Measurements from ENCODE around the gene MTX1. TPM values are rescaled to one million over a fixed set of nuclear protein-coding genes. Genes with fewer than 3 reads are reported as not detected.
"Not testable (repeated sequence)": the region's sequence is repeated elsewhere in the genome, so short reads cannot be mapped to it uniquely, and the experiment has no call there.

MTX1 gene, protein sequence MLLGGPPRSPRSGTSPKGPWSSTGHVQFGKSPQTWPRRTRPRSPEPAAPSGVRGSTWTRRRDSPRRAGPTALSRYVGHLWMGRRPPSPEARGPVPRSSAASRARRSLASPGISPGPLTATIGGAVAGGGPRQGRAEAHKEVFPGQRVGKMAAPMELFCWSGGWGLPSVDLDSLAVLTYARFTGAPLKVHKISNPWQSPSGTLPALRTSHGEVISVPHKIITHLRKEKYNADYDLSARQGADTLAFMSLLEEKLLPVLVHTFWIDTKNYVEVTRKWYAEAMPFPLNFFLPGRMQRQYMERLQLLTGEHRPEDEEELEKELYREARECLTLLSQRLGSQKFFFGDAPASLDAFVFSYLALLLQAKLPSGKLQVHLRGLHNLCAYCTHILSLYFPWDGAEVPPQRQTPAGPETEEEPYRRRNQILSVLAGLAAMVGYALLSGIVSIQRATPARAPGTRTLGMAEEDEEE
- polyA plus RNA-seq = 10 to 100 TPM; 40.0 to 72.2 (median 49.4) TPM
- long read RNA-seq, donor 1 = 0 reads
- long read RNA-seq, donor 2, transcript MTX1-202 (8 exons, 1,632 nt) = major isoform, 7 of 9 reads
- long read RNA-seq, donor 2, partial matches to known transcripts = 0 of 9 reads
- long read RNA-seq, donor 2, other reads (novel, unspliced or antisense) = 0 of 9 reads
- long read RNA-seq, donor 3, transcript MTX1-202 (8 exons, 1,632 nt) = major isoform, 7 of 14 reads
- long read RNA-seq, donor 3, partial matches to known transcripts = 6 of 14 reads
- long read RNA-seq, donor 3, other reads (novel, unspliced or antisense) = 0 of 14 reads
- long read RNA-seq, donor 4 = 0 reads
- long read RNA-seq, donor 5, partial matches to known transcripts = 0 of 2 reads
- long read RNA-seq, donor 5, other reads (novel, unspliced or antisense) = 0 of 2 reads
- long read RNA-seq, donor 6, transcript MTX1-202 (8 exons, 1,632 nt) = major isoform, 7 of 7 reads
- long read RNA-seq, donor 6, partial matches to known transcripts = 0 of 7 reads
- long read RNA-seq, donor 6, other reads (novel, unspliced or antisense) = 0 of 7 reads
- long read RNA-seq, donor 7 = 0 reads
- long read RNA-seq, donor 8 = 0 reads
- long read RNA-seq, donor 9, partial matches to known transcripts = 0 of 1 reads
- long read RNA-seq, donor 9, other reads (novel, unspliced or antisense) = 0 of 1 reads
- long read RNA-seq, donor 10, transcript MTX1-202 (8 exons, 1,632 nt) = major isoform, 14 of 15 reads
- long read RNA-seq, donor 10, partial matches to known transcripts = 0 of 15 reads
- long read RNA-seq, donor 10, other reads (novel, unspliced or antisense) = 0 of 15 reads

DNA sequence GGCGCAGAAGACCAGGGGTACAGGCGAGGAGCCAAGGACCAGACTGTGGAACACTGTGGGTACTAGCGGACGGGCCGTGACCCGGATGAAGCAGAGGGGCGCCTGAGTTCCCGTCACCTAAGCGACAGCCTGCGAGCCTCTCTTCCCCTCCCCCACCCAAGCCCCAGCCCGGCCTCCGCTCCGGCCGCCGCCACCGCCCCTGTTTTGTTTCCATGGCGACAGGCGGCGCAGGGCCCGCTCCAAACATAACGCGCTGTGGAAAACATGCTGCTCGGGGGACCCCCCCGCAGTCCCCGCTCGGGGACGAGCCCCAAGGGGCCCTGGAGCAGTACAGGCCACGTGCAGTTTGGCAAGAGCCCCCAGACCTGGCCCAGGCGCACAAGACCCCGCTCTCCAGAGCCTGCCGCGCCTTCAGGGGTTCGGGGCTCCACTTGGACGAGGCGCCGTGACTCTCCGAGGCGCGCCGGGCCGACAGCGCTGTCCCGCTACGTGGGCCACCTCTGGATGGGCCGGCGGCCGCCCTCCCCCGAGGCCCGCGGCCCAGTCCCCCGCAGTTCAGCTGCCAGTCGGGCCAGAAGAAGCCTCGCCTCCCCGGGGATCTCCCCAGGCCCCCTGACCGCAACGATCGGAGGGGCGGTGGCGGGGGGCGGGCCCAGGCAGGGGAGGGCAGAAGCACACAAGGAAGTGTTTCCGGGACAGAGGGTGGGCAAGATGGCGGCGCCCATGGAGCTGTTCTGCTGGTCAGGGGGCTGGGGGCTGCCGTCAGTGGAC is at the start of gene MTX1:
Gene MTX1, plus strand, starts transcription at position 155 of the 771 bp plus-strand sequence. Its CDS starts 110 bp downstream, at position 265.
- peak; percentile 74 to 93 for DNase-seq
- Histone ChIP-seq H3K4me3 (ENCODE audit: low read depth in 1 of 3, low read length in 3 of 3) (peak within 1 kb of the TSS; percentile 62 to 86 (median 79)), H3K9me3 (ENCODE audit: control insufficient read depth in 2 of 2, insufficient read depth in 1 of 2, low read depth in 1 of 2, low read length in 1 of 2) (no peaks in the 10 kb centered on the region), H3K27ac (ENCODE audit: low read depth in 1 of 3, low read length in 2 of 3) (peak within 1 kb of the TSS; percentile 84 to 100 (median 98)), H3K4me1 (ENCODE audit: control insufficient read depth in 3 of 3, insufficient read depth in 2 of 3, low read depth in 1 of 3, low read length in 2 of 3) (peaks cover 0 to 22% (median 8%) of the 10 kb centered on the region in 3 donors), H3K36me3 (ENCODE audit: control insufficient read depth in 3 of 3, insufficient read depth in 2 of 3, low read depth in 1 of 3, low read length in 3 of 3) (peaks cover 0 to 22% (median 0%) of the 10 kb centered on the region in 3 donors), H3K27me3 (ENCODE audit: control insufficient read depth in 3 of 3, insufficient read depth in 3 of 3, low read length in 3 of 3) (no peaks in the 10 kb centered on the region)
- FAIRE-seq = no peak
- WGBS, 3 donors = 0% methylated on average over 43 to 64 of the region's 64 CpGs

DNA sequence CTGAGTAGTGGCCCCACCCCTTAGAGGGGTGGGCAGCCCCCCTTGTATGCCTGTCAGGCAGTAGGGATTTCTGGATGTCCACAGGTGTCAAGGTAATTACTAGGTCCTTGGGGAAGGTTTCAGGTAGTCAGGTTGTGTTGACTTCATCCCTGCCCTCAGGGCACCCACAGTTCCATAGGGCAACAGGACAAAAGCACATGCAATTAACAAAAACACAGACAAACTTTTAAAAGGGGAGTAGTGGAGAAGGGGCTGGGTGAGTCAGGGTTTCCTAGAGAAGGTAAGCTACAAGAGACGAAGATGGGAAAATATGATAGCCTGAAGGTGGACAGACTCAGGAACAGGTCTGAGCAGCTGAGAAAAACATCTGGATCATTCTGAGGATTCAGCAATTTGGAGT is 49.5 kb upstream of the MTX1 start:
- H3K36me3 ChIP-seq (ENCODE audit: control insufficient read depth in 3 of 3, insufficient read depth in 2 of 3, low read depth in 1 of 3, low read length in 3 of 3) = no peaks in the 10 kb centered on the region
- no peaks in the 10 kb centered on the region for H3K4me1 ChIP-seq (ENCODE audit: control insufficient read depth in 3 of 3, insufficient read depth in 2 of 3, low read depth in 1 of 3, low read length in 2 of 3)
- FAIRE-seq (no peak), DNase-seq (no peak)
- H3K27ac ChIP-seq (ENCODE audit: low read depth in 1 of 3, low read length in 2 of 3) = no peak overlapping the region
- no peaks in the 10 kb centered on the region for H3K27me3 ChIP-seq (ENCODE audit: control insufficient read depth in 3 of 3, insufficient read depth in 3 of 3, low read length in 3 of 3)
- H3K9me3 ChIP-seq (ENCODE audit: control insufficient read depth in 2 of 2, insufficient read depth in 1 of 2, low read depth in 1 of 2, low read length in 1 of 2) = no peaks in the 10 kb centered on the region
- 71 to 90% (median 76%) methylated on average over 1 of the region's 1 CpG for WGBS, 3 donors
- H3K4me3 ChIP-seq (ENCODE audit: low read depth in 1 of 3, low read length in 3 of 3) = no peak overlapping the region

DNA sequence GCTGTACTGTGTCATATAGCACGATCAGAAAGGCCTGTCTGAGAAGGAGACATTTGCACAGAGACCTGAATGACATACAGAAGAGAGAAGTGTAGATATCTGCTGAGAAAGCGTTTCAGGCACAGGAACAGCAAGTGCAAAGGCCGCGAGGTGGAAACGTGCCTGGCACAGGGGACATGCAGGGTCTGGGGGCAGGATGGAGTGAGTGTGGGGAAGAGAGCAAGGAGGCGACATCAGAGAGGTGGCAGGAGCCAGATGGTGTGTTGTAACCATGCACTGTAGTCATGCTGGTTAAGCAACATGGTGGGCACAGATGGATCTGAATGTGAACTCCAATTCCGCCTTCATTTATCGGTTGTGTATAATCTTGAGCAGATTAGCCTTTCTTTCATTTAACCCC is 48.4 kb upstream of the MTX1 start:
- Histone ChIP-seq H3K36me3 (ENCODE audit: control insufficient read depth in 3 of 3, insufficient read depth in 2 of 3, low read depth in 1 of 3, low read length in 3 of 3) (no peaks in the 10 kb centered on the region), H3K4me3 (ENCODE audit: low read depth in 1 of 3, low read length in 3 of 3) (no peak overlapping the region), H3K4me1 (ENCODE audit: control insufficient read depth in 3 of 3, insufficient read depth in 2 of 3, low read depth in 1 of 3, low read length in 2 of 3) (no peaks in the 10 kb centered on the region), H3K27ac (ENCODE audit: low read depth in 1 of 3, low read length in 2 of 3) (no peak overlapping the region), H3K27me3 (ENCODE audit: control insufficient read depth in 3 of 3, insufficient read depth in 3 of 3, low read length in 3 of 3) (no peaks in the 10 kb centered on the region), H3K9me3 (ENCODE audit: control insufficient read depth in 2 of 2, insufficient read depth in 1 of 2, low read depth in 1 of 2, low read length in 1 of 2) (no peaks in the 10 kb centered on the region)
- FAIRE-seq = no peak
- no peak for DNase-seq
- 74 to 81% (median 80%) methylated on average over 8 of the region's 8 CpGs for WGBS, 3 donors

DNA sequence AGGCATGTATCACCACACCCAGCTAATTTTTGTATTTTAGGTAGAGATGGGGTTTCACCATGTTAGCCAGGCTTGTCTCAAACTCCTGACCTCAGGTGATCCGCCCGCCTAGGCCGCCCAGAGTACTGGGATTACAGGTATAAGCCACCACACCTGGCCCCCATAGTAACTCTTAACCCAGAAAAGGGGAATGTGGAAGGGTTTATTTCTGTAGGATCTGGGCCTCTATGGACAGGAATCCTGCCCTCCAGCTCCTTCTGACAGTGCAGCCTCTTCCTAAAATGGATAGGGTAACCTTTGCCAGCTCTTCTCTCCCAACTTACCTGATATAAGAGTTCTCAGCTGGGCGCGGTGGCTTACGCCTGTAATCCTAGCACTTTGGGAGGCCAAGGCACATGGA is 45.9 kb upstream of the MTX1 start:
- not testable (repeated sequence) for DNase-seq; H3K27ac ChIP-seq (ENCODE audit: low read depth in 1 of 3, low read length in 2 of 3)
- WGBS, 3 donors = 94 to 100% (median 97%) methylated on average over 6 of the region's 6 CpGs

DNA sequence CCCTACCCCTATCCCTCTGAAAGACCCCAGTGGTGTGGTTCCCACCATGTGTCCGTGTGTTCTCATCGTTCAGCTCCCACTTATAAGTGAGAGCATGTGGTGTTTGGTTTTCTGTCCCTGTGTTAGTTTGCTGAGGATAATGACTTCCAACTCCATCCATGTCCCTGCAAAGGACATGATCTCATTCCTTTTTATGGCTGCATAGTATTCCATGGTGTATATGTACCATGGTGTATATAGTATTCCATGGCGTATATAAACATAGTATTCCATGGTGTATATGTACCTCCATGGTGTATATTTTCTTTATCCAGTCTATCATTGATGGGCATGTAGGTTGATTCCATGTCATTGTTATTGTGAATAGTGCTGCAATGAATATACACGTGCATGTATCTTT is 44.7 kb upstream of the MTX1 start:
- not testable (repeated sequence) for DNase-seq; H3K36me3 ChIP-seq (ENCODE audit: control insufficient read depth in 3 of 3, insufficient read depth in 2 of 3, low read depth in 1 of 3, low read length in 3 of 3); H3K27me3 ChIP-seq (ENCODE audit: control insufficient read depth in 3 of 3, insufficient read depth in 3 of 3, low read length in 3 of 3); H3K4me3 ChIP-seq (ENCODE audit: low read depth in 1 of 3, low read length in 3 of 3); H3K4me1 ChIP-seq (ENCODE audit: control insufficient read depth in 3 of 3, insufficient read depth in 2 of 3, low read depth in 1 of 3, low read length in 2 of 3); H3K27ac ChIP-seq (ENCODE audit: low read depth in 1 of 3, low read length in 2 of 3); FAIRE-seq; H3K9me3 ChIP-seq (ENCODE audit: control insufficient read depth in 2 of 2, insufficient read depth in 1 of 2, low read depth in 1 of 2, low read length in 1 of 2)
- 95 to 97% (median 96%) methylated on average over 4 of the region's 4 CpGs for WGBS, 3 donors

More for the DNA sequence above, 45.9 kb upstream of the MTX1 start:
- not testable (repeated sequence) for H3K4me3 ChIP-seq (ENCODE audit: low read depth in 1 of 3, low read length in 3 of 3); H3K9me3 ChIP-seq (ENCODE audit: control insufficient read depth in 2 of 2, insufficient read depth in 1 of 2, low read depth in 1 of 2, low read length in 1 of 2); H3K4me1 ChIP-seq (ENCODE audit: control insufficient read depth in 3 of 3, insufficient read depth in 2 of 3, low read depth in 1 of 3, low read length in 2 of 3); FAIRE-seq; H3K27me3 ChIP-seq (ENCODE audit: control insufficient read depth in 3 of 3, insufficient read depth in 3 of 3, low read length in 3 of 3); H3K36me3 ChIP-seq (ENCODE audit: control insufficient read depth in 3 of 3, insufficient read depth in 2 of 3, low read depth in 1 of 3, low read length in 3 of 3)

DNA sequence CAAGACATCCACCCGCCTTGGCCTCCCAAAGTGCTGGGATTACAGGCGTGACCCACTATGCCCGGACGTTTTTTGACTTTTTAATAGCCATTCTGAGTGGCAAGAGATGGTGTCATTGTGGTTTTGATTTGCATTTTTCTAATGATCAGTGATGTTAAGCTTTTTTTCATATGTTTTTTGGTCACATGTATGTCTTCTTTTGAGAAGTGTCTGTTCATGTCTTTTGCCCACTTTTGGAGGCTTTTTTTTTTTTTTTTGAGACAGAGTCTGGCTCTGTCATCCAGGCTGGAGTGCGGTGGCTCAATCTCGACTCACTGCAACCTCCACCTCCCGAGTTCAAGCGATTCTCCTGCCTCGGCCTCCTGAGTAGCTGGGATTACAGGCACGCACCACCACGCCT is 43.9 kb upstream of the MTX1 start:
- H3K9me3 ChIP-seq (ENCODE audit: control insufficient read depth in 2 of 2, insufficient read depth in 1 of 2, low read depth in 1 of 2, low read length in 1 of 2); H3K27ac ChIP-seq (ENCODE audit: low read depth in 1 of 3, low read length in 2 of 3); FAIRE-seq; H3K4me3 ChIP-seq (ENCODE audit: low read depth in 1 of 3, low read length in 3 of 3); H3K36me3 ChIP-seq (ENCODE audit: control insufficient read depth in 3 of 3, insufficient read depth in 2 of 3, low read depth in 1 of 3, low read length in 3 of 3); DNase-seq; H3K4me1 ChIP-seq (ENCODE audit: control insufficient read depth in 3 of 3, insufficient read depth in 2 of 3, low read depth in 1 of 3, low read length in 2 of 3); H3K27me3 ChIP-seq (ENCODE audit: control insufficient read depth in 3 of 3, insufficient read depth in 3 of 3, low read length in 3 of 3): not testable (repeated sequence)
- 93 to 97% (median 95%) methylated on average over 7 to 11 of the region's 11 CpGs for WGBS, 3 donors

DNA sequence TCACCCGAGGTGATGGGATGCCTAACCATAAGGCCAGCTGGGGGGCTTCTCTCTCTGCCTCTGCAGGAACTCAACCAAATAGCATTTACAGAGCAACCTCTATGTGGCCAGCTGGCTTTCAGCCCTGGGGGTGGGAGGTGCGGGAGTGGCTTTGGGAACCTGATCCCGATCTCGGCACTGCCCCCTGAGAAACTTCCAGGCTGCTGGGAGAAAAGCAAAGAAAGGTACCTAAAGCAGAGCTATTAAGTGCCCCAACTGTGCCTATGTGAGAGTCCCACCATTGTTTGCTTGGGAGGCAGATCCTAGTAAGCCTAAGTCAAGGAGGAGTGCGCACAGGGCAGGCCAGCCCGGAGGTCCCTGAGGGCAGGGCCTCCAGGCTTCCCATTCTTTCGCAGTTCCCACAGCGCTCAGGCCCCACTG is 42.4 kb upstream of the MTX1 start:
- Histone ChIP-seq H3K36me3 (ENCODE audit: control insufficient read depth in 3 of 3, insufficient read depth in 2 of 3, low read depth in 1 of 3, low read length in 3 of 3) (peaks cover 0 to 21% (median 4%) of the 10 kb centered on the region in 3 donors), H3K27ac (ENCODE audit: low read depth in 1 of 3, low read length in 2 of 3) (peak overlapping the region in 1 of 3 donors; percentile 76), H3K4me1 (ENCODE audit: control insufficient read depth in 3 of 3, insufficient read depth in 2 of 3, low read depth in 1 of 3, low read length in 2 of 3) (peaks cover 0 to 10% (median 0%) of the 10 kb centered on the region in 3 donors), H3K27me3 (ENCODE audit: control insufficient read depth in 3 of 3, insufficient read depth in 3 of 3, low read length in 3 of 3) (peaks cover 0 to 6% (median 0%) of the 10 kb centered on the region in 3 donors), H3K9me3 (ENCODE audit: control insufficient read depth in 2 of 2, insufficient read depth in 1 of 2, low read depth in 1 of 2, low read length in 1 of 2) (no peaks in the 10 kb centered on the region), H3K4me3 (ENCODE audit: low read depth in 1 of 3, low read length in 3 of 3) (no peak overlapping the region)
- WGBS, 3 donors = 59 to 84% (median 83%) methylated on average over 8 of the region's 8 CpGs
- FAIRE-seq (no peak), DNase-seq (no peak)

All from small intestine (tissue), 16 donors.